Neural cell (in vitro differentiated cells): ENCODE measurements around the gene NUP210.

ENCODE experiments used
- CTCF ChIP-seq: fragments of 450-650 bp; IDR thresholded peaks from 2 replicates; pipeline ENCODE4 v1.5.1; 2014; ENCODE audit warnings: antibody characterized with exemption, mild to moderate bottlenecking, moderate library complexity; ENCODE audit not compliant: poor library complexity, severe bottlenecking
- EZH2 ChIP-seq: fragments of 200-600, 300-800 bp; shearing (Covaris generic), sonication (generic); IDR thresholded peaks from 2 replicates; pipeline ENCODE4 v1.6.1; 2014; ENCODE audit warnings: antibody characterized with exemption, low read length, borderline replicate concordance, mild to moderate bottlenecking; ENCODE audit not compliant: insufficient read depth, poor library complexity, severe bottlenecking
- POLR2AphosphoS5 ChIP-seq: IDR thresholded peaks from 2 replicates; pipeline ENCODE4 v1.6.1; 2012
- SMC3 ChIP-seq: fragments of 450-650 bp; conservative IDR thresholded peaks from 2 replicates; pipeline ENCODE4 v1.6.1; 2014; ENCODE audit warnings: antibody characterized with exemption, mild to moderate bottlenecking, moderate library complexity; ENCODE audit not compliant: poor library complexity
- TAF1 ChIP-seq: IDR thresholded peaks from 2 replicates; pipeline ENCODE4 v1.6.1; 2012; ENCODE audit warnings: low read depth

DNA sequence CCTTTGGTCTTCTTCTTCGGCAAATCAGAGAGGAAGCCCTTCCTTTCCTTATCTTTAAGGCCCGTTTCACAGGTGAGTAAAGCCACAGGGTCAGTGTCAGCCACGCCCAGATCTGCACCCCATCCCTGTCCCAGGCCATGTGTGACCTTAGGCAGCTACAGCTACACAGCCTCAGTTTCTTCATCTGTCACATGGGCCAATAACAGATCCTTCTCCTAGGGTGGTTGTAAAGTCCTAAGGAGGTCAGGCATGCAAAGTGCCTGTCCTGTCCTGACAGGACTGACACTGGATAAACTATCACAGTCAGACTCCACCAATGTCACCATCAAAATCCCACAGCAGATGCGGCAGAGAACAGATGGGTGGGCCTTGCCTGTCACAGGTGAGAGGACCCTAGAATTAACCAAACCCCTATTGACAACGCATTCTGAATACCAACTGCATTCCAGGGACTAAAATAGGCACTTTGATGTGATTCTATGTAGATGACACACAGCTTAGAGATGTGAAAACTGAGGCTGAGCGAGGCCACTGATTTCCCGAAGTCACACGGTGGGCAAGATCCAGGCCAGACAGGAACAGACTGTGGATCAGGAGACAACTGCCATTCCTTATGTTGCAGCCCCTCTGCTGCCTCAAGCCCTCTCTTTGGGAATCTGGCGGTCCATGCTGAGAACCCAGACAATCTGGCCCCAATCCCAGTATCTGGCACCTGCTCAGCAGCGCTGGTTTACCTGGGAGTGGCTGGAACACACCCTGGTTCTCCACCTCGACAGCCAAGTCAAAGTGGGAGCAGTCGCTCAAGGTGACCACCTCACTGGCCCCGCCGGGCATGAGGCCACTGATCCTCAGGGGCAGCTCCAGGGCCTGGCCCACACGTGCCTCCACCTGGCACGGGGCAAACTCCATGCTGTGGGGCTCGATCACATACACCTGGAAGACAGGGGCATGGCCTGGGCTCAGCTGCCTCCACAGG is 48.7 kb downstream of the NUP210 start:
- no peak for TF ChIP-seq CTCF
- TF ChIP-seq TAF1, result no peak
- TF ChIP-seq EZH2, result no peak
- no peak for TF ChIP-seq POLR2AphosphoS5
- no peak for TF ChIP-seq SMC3
